Smooth muscle cell (in vitro differentiated cells): ENCODE measurements around the gene PITHD1. TPM values are rescaled to one million over a fixed set of nuclear protein-coding genes. Genes with fewer than 3 reads are reported as not detected.

ENCODE experiments used
- DNase-seq: peaks from one replicate; lab custom pipeline; 2025; ENCODE audit not compliant: unreplicated experiment; lab: John Stamatoyannopoulos, UW
- H2AFZ ChIP-seq: fragments of 200-600 bp; sonication (generic); 2 replicates; pipeline ENCODE4 v1.6.0; 2016; ENCODE audit warnings: antibody characterized with exemption, low read depth, mild to moderate bottlenecking
- H3F3A ChIP-seq: fragments of 200-600 bp; sonication (generic); 2 replicates; pipeline ENCODE4 v1.6.0; 2017; ENCODE audit warnings: antibody characterized with exemption, low read depth
- H3K27ac ChIP-seq: fragments of 200-600 bp; sonication (generic); 2 replicates; pipeline ENCODE4 v1.5.1; 2016; ENCODE audit warnings: low read depth, mild to moderate bottlenecking
- H3K27me3 ChIP-seq: fragments of 200-600 bp; sonication (generic); 2 replicates; pipeline ENCODE4 v1.6.1; 2016; ENCODE audit warnings: low read depth, mild to moderate bottlenecking
- H3K36me3 ChIP-seq: fragments of 200-600 bp; sonication (generic); 2 replicates; pipeline ENCODE4 v1.5.1; 2016; ENCODE audit warnings: low read depth
- H3K4me1 ChIP-seq: fragments of 200-600 bp; sonication (generic); 2 replicates; pipeline ENCODE4 v1.5.1; 2016; ENCODE audit warnings: low read depth
- H3K4me2 ChIP-seq: fragments of 200-600 bp; sonication (generic); 2 replicates; pipeline ENCODE4 v1.6.0; 2016; ENCODE audit warnings: mild to moderate bottlenecking
- H3K4me3 ChIP-seq: fragments of 200-600 bp; sonication (generic); 2 replicates; pipeline ENCODE4 v1.5.1; 2016; ENCODE audit warnings: mild to moderate bottlenecking
- H3K79me2 ChIP-seq: fragments of 200-600 bp; sonication (generic); 2 replicates; pipeline ENCODE4 v1.6.0; 2016; ENCODE audit warnings: low read depth, mild to moderate bottlenecking
- H3K9ac ChIP-seq: fragments of 200-600 bp; sonication (generic); 2 replicates; pipeline ENCODE4 v1.6.0; 2016; ENCODE audit warnings: low read depth
- H3K9me3 ChIP-seq: fragments of 200-600 bp; sonication (generic); replicated peaks from 2 replicates; pipeline ENCODE4 v1.5.1; 2016; ENCODE audit warnings: low read depth
- H4K20me1 ChIP-seq: fragments of 200-600 bp; sonication (generic); 2 replicates; pipeline ENCODE4 v1.6.0; 2016; ENCODE audit warnings: low read depth
- CTCF ChIP-seq: fragments of 200-600 bp; sonication (generic); IDR thresholded peaks from 2 replicates; pipeline ENCODE4 v1.5.1; 2017; ENCODE audit warnings: borderline replicate concordance, mild to moderate bottlenecking, antibody characterized with exemption; ENCODE audit not compliant: insufficient read depth, poor library complexity, severe bottlenecking
- WGBS: methylation state at CpG from one replicate; pipeline ENCODE4 v1.1.7; 2016; ENCODE audit warnings: low lambda C conversion rate; 5-methylcytosine and 5-hydroxymethylcytosine counted together
- polyA plus RNA-seq: library from polyadenylated mRNA; unstranded; fragments of >200 nt; fragmentation: Nextera tagmentation; extraction: Ambion mirVana; gene quantifications from 2 replicates; pipeline ENCODE4 v1.2.1, GENCODE V29; 2016
- total RNA-seq: library from RNA; depleted of rRNA; stranded (reverse); fragments of >200 nt; gene quantifications from 2 replicates; pipeline ENCODE4 v1.2.3, GENCODE V29; 2014

PITHD1 gene
- total and polyA plus RNA-seq, 2 experiments from 2014 or later = 32.0 to 49.6 TPM

- Histone ChIP-seq H3K27me3 (no peaks in the 10 kb centered on the region), H3K4me2 (no peak overlapping the region), H2AFZ (no peak overlapping the region), H3K4me1 (no peaks in the 10 kb centered on the region), H3K36me3 (peaks cover 7% of the 10 kb centered on the region), H3F3A (no peaks in the 10 kb centered on the region), H3K27ac (no peak overlapping the region), H3K79me2 (no peaks in the 10 kb centered on the region), H3K9ac (no peak overlapping the region), H3K4me3 (no peak overlapping the region), H4K20me1 (no peaks in the 10 kb centered on the region), H3K9me3 (no peaks in the 10 kb centered on the region)
- DNase-seq = no peak
- no peak for TF ChIP-seq CTCF
Observed at GRCh38 chr1:23816906-23817305, 38.7 kb downstream of the PITHD1 start.

GRCh38 chr1:23817633-23818032, 39.4 kb downstream of the PITHD1 start:
- H3F3A ChIP-seq = no peaks in the 10 kb centered on the region
- no peak overlapping the region for H3K4me3 ChIP-seq
- H4K20me1 ChIP-seq = no peaks in the 10 kb centered on the region
- no peaks in the 10 kb centered on the region for H3K4me1 ChIP-seq
- TF ChIP-seq CTCF = no peak
- 92% methylated on average over 3 of the region's 3 CpGs for WGBS
- H3K36me3 ChIP-seq = peaks cover 7% of the 10 kb centered on the region
- H3K4me2 ChIP-seq = no peak overlapping the region
- no peaks in the 10 kb centered on the region for H3K27me3 ChIP-seq
- no peak overlapping the region for H3K27ac ChIP-seq
- H3K79me2 ChIP-seq = no peaks in the 10 kb centered on the region
- DNase-seq = no peak
- H2AFZ ChIP-seq = no peak overlapping the region
- no peak overlapping the region for H3K9ac ChIP-seq
- no peaks in the 10 kb centered on the region for H3K9me3 ChIP-seq

- H3K27me3 ChIP-seq = no peaks in the 10 kb centered on the region
- no peak overlapping the region for H3K27ac ChIP-seq
- H3K9me3 ChIP-seq = no peaks in the 10 kb centered on the region
- peaks cover 12% of the 10 kb centered on the region for H3K79me2 ChIP-seq
- peaks cover 8% of the 10 kb centered on the region for H3K4me1 ChIP-seq
- TF ChIP-seq CTCF = no peak
- no peak overlapping the region for H3K9ac ChIP-seq
- no peaks in the 10 kb centered on the region for H4K20me1 ChIP-seq
- H2AFZ ChIP-seq = no peak overlapping the region
- H3K4me2 ChIP-seq = peak overlapping the region; percentile 94
- no peaks in the 10 kb centered on the region for H3K36me3 ChIP-seq
- WGBS = 92% methylated on average over 7 of the region's 7 CpGs
- H3K4me3 ChIP-seq = peak overlapping the region; percentile 95
- no peak for DNase-seq
- no peaks in the 10 kb centered on the region for H3F3A ChIP-seq
Observed at GRCh38 chr1:23823767-23824166, 45.5 kb downstream of the PITHD1 start.

- Histone ChIP-seq H3K9me3 (no peaks in the 10 kb centered on the region), H3K27ac (peak overlapping the region; percentile 90), H3F3A (no peaks in the 10 kb centered on the region), H3K27me3 (no peaks in the 10 kb centered on the region), H3K4me1 (peaks cover 8% of the 10 kb centered on the region), H4K20me1 (no peaks in the 10 kb centered on the region), H3K9ac (peak overlapping the region; percentile 96), H3K4me3 (peak overlapping the region; percentile 95), H3K36me3 (no peaks in the 10 kb centered on the region), H3K79me2 (peaks cover 12% of the 10 kb centered on the region), H3K4me2 (peak overlapping the region; percentile 94), H2AFZ (peak overlapping the region; percentile 80)
- TF ChIP-seq CTCF = no peak
- 9% methylated on average over 8 of the region's 8 CpGs for WGBS
- no peak for DNase-seq
Observed at GRCh38 chr1:23824711-23825075, 46.5 kb downstream of the PITHD1 start.
